ENCODE results near the gene DNAJC1. TPM values are rescaled to one million over a fixed set of nuclear protein-coding genes. Genes with fewer than 3 reads are reported as not detected.
A peak's percentile ranks its signal among the peaks of the same experiment; 100 is the strongest.

The DNAJC1 gene
- total RNA-seq, 2 experiments from 2014 or later: 26.5 to 32.5 TPM

DNA sequence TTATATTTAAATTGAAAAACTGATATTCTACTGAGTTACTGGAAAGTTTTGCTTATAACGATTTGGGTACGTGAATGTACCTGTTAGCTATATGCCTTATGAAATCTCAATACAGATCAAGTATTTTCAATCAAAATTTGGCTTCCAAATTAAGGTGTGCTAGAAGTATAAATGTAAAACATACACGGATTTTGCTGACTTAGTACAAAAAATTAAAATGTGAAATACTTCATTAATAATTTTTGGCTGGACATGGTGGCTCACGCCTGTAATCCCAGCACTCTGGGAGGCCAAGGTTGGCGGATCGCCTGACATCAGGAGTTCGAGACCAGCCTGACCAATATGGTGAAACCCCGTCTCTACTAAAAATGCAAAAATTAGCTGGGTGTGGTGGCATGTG lies 11.7 kb downstream of the DNAJC1 start:
- Mint-ChIP-seq H3K36me3 (peaks cover 2% of the 10 kb centered on the region), H3K4me3 (no peak overlapping the region), H3K27me3 (no peaks in the 10 kb centered on the region), H3K9me3 (ENCODE audit: low read depth) (no peaks in the 10 kb centered on the region), H3K27ac (no peak overlapping the region), H3K4me1 (peaks cover 9% of the 10 kb centered on the region)
- CTCF ChIA-PET: interaction anchor here (1.0 to 2.2 kb wide), 4 partner anchors 12 to 998 kb away, joined by 3 to 9 read pairs (median 4); partner anchors contain the start of gene DNAJC1
- DNase-seq (no peak), ATAC-seq (no peak)

DNA sequence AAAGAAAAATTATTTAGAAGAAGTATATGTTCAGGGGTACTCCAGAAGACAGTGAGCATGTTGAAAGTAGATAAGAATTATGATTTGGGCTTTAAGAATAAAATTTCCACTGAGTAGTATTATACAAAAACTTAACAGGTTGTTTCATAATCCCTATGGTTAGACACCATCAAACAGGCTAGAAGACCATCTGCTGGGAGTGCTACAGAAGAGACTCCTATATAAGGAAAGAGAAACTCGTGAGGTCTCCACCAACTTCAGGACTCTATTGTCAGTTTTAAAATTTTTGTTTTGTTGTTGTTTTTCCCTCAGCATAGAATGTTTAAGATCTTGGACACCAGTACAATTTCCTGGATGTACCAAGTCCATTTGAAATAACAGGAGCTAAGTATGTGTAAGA lies 13.1 kb downstream of the DNAJC1 start:
- H3K36me3 Mint-ChIP-seq: peaks cover 6% of the 10 kb centered on the region
- H3K27ac Mint-ChIP-seq: no peak overlapping the region
- DNase-seq: no peak
- CTCF ChIA-PET: interaction anchor here (0.8 to 2.2 kb wide), 5 partner anchors 114 to 999 kb away, joined by 3 to 9 read pairs (median 3); no protein-coding TSS in a partner anchor
- H3K4me3 Mint-ChIP-seq: no peak overlapping the region
- H3K9me3 Mint-ChIP-seq (ENCODE audit: low read depth): peaks cover 4% of the 10 kb centered on the region
- H3K4me1 Mint-ChIP-seq: peaks cover 7% of the 10 kb centered on the region
- ATAC-seq: no peak
- no peaks in the 10 kb centered on the region for H3K27me3 Mint-ChIP-seq

DNA sequence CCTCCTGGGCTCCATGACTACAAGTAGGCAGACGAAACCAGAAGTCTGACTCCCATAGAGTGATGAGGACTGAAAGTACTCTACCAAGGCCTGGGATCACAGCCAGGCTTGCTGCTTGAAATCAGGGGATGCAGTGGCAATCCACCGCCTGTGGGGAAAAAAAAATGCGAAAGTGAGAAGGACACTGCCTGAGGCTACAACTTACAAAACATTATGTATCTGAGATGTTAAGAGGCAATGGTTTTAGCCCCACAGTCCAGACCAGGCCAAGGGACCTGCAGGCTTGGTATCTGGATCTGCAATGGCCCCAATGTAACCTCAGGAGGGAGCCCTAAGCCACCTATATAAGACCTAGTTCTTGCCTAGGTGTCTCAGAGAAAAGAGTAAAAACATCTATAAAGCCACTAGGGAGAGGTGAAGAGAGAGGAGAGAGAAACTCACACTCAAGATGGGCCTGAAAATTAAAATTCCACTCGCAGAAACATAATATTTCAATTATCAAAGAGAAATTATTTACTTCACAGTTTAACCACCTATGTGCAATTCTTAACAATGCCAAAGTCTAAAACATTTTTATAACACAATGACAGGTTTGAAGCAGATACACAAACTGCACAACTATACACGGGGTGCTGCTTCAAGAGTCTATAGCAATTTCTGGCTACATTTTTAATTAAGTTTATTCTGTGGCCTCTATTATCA lies 13.9 kb downstream of the DNAJC1 start:
- DNase-seq: peak; percentile 58
- Mint-ChIP-seq H3K27ac (no peak overlapping the region), H3K9me3 (ENCODE audit: low read depth) (peaks cover 4% of the 10 kb centered on the region), H3K4me1 (peaks cover 5% of the 10 kb centered on the region), H3K27me3 (no peaks in the 10 kb centered on the region), H3K36me3 (peaks cover 7% of the 10 kb centered on the region), H3K4me3 (no peak overlapping the region)
- ATAC-seq: peak; percentile 88
- CTCF ChIA-PET: interaction anchor here (1.4 kb wide), 1 partner anchor 494 kb away, joined by 3 read pairs; no protein-coding TSS in a partner anchor

DNA sequence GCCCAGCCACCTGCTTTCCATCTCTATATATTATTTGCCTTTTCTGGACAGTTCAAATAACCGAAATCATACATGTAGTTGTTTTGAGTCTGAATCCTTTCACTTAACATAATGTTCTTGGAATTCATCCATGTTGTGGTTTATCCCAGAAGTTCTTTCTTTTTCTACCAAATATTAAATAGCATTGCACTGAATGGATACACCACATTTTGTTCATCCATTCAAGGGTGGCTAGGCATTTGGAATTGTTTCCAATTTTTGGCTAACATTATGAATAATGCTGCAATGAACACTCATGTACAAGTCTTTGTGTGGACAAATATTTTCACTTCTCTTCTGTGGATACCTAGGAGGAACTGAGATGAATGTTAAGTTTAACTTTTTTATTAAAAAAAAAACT lies 18.0 kb downstream of the DNAJC1 start:
- peaks cover 7% of the 10 kb centered on the region for H3K36me3 Mint-ChIP-seq
- H3K4me3 Mint-ChIP-seq: no peak overlapping the region
- no peak overlapping the region for H3K27ac Mint-ChIP-seq
- DNase-seq (no peak), ATAC-seq (no peak)
- peaks cover 4% of the 10 kb centered on the region for H3K9me3 Mint-ChIP-seq (ENCODE audit: low read depth)
- CTCF ChIA-PET: interaction anchor here (0.6 kb wide), 1 partner anchor 872 kb away, joined by 4 read pairs; no protein-coding TSS in a partner anchor
- H3K4me1 Mint-ChIP-seq: peaks cover 2% of the 10 kb centered on the region
- no peaks in the 10 kb centered on the region for H3K27me3 Mint-ChIP-seq

DNA sequence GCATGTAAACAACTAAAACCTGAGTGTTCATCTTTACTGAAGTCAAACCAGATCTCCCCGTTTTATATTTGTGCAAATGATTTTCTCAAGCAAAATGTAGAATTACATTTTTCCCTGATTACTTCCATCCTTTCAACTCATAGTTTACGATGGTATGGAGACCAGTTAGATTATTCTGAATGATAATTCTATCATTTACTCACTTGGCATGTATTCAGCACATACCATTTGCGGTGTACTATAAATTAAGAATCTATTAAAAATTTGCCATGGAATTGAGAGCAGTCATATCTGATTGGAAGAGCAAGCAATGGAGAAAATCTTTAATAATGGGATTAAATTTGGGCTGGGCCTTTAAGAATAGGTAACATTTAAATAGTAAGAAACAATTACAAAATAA lies 22.4 kb downstream of the DNAJC1 start:
- CTCF ChIA-PET: no interaction called here
- H3K27me3 Mint-ChIP-seq: no peaks in the 10 kb centered on the region
- H3K4me3 Mint-ChIP-seq: no peak overlapping the region
- no peak overlapping the region for H3K27ac Mint-ChIP-seq
- ATAC-seq (no peak), DNase-seq (no peak)
- H3K4me1 Mint-ChIP-seq: no peaks in the 10 kb centered on the region
- peaks cover under 1% of the 10 kb centered on the region for H3K9me3 Mint-ChIP-seq (ENCODE audit: low read depth)
- H3K36me3 Mint-ChIP-seq: peaks cover 3% of the 10 kb centered on the region

DNA sequence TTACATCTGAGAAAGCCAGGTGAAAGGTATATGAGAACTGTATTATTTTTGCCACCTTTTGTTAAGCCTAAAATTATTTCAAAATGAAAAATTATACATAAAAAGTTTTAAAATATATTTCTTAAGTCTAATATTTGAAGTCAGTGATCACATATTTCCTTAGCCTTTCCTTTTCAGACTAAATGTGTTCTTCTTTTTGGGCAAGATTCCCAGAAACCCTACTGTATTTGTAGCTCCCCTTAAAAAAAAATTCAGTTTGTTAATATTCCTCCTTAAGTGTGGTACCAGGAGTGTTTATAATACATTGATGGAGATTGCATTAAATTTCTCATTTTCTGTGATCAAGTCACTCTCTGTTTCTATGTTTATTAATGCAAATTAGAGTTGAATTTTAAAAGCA lies 22.8 kb downstream of the DNAJC1 start:
- peaks cover 2% of the 10 kb centered on the region for H3K36me3 Mint-ChIP-seq
- H3K4me1 Mint-ChIP-seq: no peaks in the 10 kb centered on the region
- H3K9me3 Mint-ChIP-seq (ENCODE audit: low read depth): no peaks in the 10 kb centered on the region
- H3K4me3 Mint-ChIP-seq: no peak overlapping the region
- H3K27me3 Mint-ChIP-seq: no peaks in the 10 kb centered on the region
- no peak for ATAC-seq
- CTCF ChIA-PET: no interaction called here
- H3K27ac Mint-ChIP-seq: no peak overlapping the region
- no peak for DNase-seq

DNA sequence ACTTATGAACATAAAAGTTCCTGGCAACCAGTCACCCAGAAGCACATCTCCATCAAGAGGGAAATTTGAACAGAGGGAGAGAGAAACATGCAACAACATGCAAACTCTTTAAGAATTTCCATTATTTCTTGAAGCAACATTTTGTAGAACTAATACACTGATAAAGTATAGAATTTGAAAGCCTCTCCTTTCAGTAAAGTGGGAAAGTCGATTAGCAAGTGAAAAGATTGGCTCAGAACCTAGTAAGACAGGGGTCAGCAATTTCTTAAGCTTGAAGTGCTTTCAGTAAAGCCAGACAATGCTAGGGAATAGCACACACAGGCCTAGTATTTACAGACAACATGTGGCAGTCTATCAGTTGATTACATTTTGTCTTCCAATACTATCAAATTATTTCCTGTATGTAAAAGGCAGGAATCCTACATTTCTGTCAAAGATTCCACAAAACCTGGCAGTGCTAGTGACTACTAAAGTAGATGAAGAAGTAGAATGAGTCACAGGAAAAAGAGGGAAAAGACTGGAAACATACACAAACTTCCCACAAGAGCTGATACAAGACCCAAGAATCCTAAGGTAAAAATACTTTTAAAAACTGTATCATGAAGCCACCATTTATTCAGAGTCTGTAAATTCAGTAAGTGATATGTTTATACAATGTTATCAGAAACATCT lies 25.2 kb downstream of the DNAJC1 start:
- Mint-ChIP-seq H3K9me3 (ENCODE audit: low read depth) (no peaks in the 10 kb centered on the region), H3K4me1 (no peaks in the 10 kb centered on the region), H3K36me3 (peaks cover 1% of the 10 kb centered on the region), H3K27ac (no peak overlapping the region), H3K4me3 (no peak overlapping the region), H3K27me3 (no peaks in the 10 kb centered on the region)
- CTCF ChIA-PET: interaction anchor here (1.4 kb wide), 1 partner anchor 9 kb away, joined by 3 read pairs; no protein-coding TSS in a partner anchor
- DNase-seq: no peak
- ATAC-seq: no peak

DNA sequence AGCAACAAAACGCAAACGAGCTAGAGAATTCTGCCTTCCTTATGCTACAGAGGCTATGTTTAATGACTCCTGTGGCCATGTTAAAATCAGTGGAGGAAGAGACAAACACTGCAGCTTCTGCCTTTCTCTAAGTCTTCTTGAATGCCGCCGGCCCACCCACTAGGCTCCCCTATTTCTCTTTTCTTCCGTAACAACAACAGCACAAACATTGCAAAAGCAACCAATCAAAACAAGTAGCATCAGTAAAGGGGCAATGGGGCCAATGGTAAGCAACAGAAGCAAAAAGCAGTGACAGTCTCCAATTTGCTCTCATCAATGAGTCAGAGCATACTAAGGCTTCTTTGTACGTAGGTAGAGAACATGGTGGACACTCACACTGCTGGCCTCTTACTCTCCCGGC lies 26.8 kb downstream of the DNAJC1 start:
- no peaks in the 10 kb centered on the region for H3K27me3 Mint-ChIP-seq
- peaks cover 2% of the 10 kb centered on the region for H3K4me1 Mint-ChIP-seq
- H3K36me3 Mint-ChIP-seq: peaks cover 1% of the 10 kb centered on the region
- H3K9me3 Mint-ChIP-seq (ENCODE audit: low read depth): no peaks in the 10 kb centered on the region
- CTCF ChIA-PET: no interaction called here
- H3K27ac Mint-ChIP-seq: no peak overlapping the region
- H3K4me3 Mint-ChIP-seq: no peak overlapping the region
- DNase-seq: no peak
- no peak for ATAC-seq

DNA sequence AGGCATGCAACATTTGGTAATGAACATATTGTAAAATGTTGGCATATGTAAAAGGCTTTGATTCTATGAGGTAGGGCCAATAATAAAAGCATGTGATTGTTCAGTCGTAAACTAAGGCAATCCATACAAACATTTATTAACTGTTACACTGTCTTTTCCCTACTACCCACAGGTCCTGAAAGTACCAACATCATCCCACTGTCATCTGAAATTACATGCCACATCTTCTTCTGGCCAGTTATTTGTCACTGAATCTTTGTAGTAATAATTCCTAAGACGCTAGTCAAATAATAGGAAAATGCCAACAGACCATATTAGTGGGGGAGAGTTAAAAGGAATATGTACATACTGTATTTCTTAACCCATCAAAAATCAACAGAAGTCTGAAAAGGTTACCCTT lies 27.2 kb downstream of the DNAJC1 start:
- peaks cover 1% of the 10 kb centered on the region for H3K36me3 Mint-ChIP-seq
- no peak overlapping the region for H3K4me3 Mint-ChIP-seq
- H3K27ac Mint-ChIP-seq: no peak overlapping the region
- peaks cover 2% of the 10 kb centered on the region for H3K4me1 Mint-ChIP-seq
- H3K27me3 Mint-ChIP-seq: no peaks in the 10 kb centered on the region
- no peaks in the 10 kb centered on the region for H3K9me3 Mint-ChIP-seq (ENCODE audit: low read depth)
- ATAC-seq: no peak
- CTCF ChIA-PET: no interaction called here
- no peak for DNase-seq

DNA sequence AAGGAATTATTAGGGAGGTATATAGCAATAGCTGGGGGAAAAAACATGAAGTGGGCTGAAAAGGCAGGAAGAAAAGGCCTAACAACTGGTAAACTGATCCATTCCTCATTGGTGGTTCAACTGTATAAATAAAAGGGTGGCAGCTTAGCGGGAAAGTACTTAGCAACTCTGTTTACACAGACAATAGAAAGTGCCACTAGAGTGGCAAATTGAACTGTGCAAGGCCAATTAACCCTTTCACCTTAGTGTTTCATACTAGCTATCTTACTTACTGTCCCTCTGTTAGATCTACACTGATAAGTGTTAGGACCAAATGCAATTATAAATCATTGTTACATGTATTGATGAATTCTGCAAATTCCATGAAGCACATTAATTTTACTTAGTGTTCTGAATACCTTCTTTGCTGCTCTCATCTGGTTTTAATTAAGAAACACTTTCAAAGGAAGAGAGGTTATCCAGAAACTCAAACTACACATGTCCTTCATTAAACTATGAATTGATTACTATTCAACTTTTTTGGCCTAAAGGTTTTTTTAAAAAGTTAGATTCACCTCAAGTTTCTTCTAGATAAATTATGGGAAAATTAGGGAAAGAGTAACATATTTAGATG lies 28.0 kb downstream of the DNAJC1 start:
- Mint-ChIP-seq H3K36me3 (peaks cover 1% of the 10 kb centered on the region), H3K4me3 (no peak overlapping the region), H3K9me3 (ENCODE audit: low read depth) (no peaks in the 10 kb centered on the region), H3K27me3 (no peaks in the 10 kb centered on the region), H3K4me1 (peaks cover 2% of the 10 kb centered on the region), H3K27ac (no peak overlapping the region)
- no peak for DNase-seq
- CTCF ChIA-PET: no interaction called here
- ATAC-seq: no peak

DNA sequence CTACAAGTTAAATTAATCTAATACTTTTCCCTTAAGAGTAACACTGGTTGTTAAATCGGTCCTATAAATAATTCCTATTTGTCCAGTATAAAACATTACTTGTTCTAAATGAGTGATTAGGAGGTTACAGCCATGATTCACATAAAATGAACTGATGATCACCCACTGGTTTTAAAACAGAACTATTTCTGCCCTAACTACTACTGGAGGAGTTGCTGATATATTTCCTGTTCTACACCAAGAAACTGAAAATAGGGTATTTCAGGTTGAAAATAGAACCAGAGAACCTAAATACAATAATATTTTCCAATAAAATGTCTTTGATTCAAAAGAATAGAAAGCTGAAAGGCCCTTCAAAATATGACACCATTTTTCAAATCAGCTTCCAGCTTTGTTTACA lies 30.9 kb downstream of the DNAJC1 start:
- CTCF ChIA-PET: interaction anchor here (1.8 kb wide), 1 partner anchor 476 kb away, joined by 5 read pairs; no protein-coding TSS in a partner anchor
- H3K27ac Mint-ChIP-seq: no peak overlapping the region
- no peaks in the 10 kb centered on the region for H3K9me3 Mint-ChIP-seq (ENCODE audit: low read depth)
- DNase-seq: no peak
- no peak overlapping the region for H3K4me3 Mint-ChIP-seq
- H3K36me3 Mint-ChIP-seq: peaks cover 1% of the 10 kb centered on the region
- no peak for ATAC-seq
- H3K27me3 Mint-ChIP-seq: no peaks in the 10 kb centered on the region
- H3K4me1 Mint-ChIP-seq: peaks cover 2% of the 10 kb centered on the region

DNA sequence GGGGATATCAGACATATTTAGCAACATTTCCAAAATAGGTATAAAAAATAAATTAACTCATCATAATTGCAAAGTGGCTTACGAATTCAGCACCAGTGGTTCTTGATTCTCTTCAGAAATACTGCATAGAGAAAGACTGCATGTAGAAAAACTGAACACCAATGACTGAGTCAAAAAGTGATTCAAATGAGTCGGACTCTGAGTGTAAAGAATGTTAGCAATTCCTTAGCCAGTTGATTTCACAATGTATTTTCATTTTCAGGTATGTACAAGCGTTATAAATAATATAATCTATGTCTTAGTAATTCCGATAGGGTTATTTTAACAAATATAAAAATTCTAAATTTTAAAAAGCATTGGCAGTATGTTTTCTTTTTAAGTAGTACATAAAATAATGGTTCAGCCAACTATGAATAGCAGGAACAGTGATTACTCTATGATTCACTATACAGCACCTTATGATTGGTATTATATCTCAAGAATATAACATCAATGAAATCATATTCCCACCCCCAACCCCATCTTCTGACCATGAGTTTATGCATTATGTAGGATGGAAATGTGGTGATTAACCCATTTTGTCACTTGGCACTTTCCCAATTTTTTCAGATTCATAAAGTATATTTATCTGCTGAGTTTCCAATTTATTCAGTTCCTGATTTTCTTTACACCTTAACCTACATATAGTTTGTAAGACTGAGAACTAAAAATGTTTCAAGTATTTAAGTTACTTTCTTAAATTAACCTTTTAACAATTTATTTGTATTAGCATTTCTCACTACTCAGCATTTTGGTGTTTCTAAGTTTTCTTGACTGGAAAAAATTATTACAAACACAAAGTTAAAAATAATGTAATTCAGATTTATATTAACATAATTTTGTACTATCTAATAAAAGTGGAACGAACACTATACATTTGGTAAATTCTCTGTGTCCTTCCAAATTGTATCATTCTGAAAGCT lies 33.9 kb downstream of the DNAJC1 start:
- H3K4me1 Mint-ChIP-seq: peaks cover 2% of the 10 kb centered on the region
- CTCF ChIA-PET: interaction anchor here (0.6 kb wide), 1 partner anchor 1260 kb away, joined by 3 read pairs; no protein-coding TSS in a partner anchor
- DNase-seq (no peak), ATAC-seq (no peak)
- H3K27ac Mint-ChIP-seq: no peak overlapping the region
- H3K27me3 Mint-ChIP-seq: no peaks in the 10 kb centered on the region
- peaks cover 14% of the 10 kb centered on the region for H3K36me3 Mint-ChIP-seq
- H3K9me3 Mint-ChIP-seq (ENCODE audit: low read depth): peaks cover 7% of the 10 kb centered on the region
- no peak overlapping the region for H3K4me3 Mint-ChIP-seq
